ENCODE data around the gene PRDM5.

- TF ChIP-seq CTCF (optimal IDR thresholded peaks at IDR 0.05 in 1 of 3, IDR thresholded peaks at IDR 0.05 in 1 of 3, conservative IDR thresholded peaks at IDR 0.05 in 1 of 3; ENCODE audit: extremely low read depth in 1 of 3, insufficient read depth in 2 of 3, low read length in 3 of 3) (no peak), EZH2 (IDR thresholded peaks at IDR 0.05; ENCODE audit: low read length) (no peak)
Observed at GRCh38 chr4:120921456-120922380, 808 bp downstream of the PRDM5 start.

Data from keratinocyte (primary cell).